ENCODE measurements around the gene CHSY1.
A peak's percentile ranks its signal among the peaks of the same experiment; 100 is the strongest.
"Not testable (repeated sequence)": the region's sequence is repeated elsewhere in the genome, so short reads cannot be mapped to it uniquely, and the experiment has no call there.

CHSY1 gene

DNA sequence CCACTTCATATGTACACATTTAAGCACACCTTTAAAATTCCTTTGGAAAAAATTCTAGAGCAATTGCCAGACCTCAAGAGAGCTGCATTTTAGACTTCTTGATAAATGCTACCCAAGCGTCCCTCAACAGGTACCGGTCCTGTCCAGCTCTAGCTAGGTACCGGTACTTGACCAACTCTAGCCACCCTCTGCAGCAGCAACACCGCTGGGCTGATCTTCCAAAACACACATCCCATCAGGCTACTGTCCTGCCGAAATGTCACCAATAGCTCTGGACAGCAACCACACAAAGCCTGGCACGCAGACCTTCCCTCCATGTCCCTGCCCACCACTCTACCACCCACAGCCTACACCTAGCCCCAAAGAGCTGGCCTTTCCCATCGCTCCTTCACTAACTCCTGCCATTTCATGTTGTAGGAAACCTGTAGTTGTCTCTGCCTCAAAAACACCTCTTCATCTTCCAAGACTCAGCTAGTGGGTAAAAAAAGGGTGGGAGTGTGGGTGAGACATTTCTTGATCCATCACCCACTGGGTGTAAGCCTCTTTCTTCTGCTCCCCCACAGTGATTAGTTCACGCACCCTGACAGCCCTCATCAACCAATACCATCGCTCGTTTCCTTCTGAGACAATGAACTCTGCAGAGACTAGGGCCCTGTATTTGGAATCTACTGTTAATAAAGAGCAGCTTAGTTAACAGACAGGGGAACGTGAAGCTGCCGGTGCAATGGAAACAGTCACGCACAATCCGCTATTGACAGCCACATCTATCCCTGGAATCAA is 6.8 kb downstream of the CHSY1 start:
- DNase-seq = no peak

DNA sequence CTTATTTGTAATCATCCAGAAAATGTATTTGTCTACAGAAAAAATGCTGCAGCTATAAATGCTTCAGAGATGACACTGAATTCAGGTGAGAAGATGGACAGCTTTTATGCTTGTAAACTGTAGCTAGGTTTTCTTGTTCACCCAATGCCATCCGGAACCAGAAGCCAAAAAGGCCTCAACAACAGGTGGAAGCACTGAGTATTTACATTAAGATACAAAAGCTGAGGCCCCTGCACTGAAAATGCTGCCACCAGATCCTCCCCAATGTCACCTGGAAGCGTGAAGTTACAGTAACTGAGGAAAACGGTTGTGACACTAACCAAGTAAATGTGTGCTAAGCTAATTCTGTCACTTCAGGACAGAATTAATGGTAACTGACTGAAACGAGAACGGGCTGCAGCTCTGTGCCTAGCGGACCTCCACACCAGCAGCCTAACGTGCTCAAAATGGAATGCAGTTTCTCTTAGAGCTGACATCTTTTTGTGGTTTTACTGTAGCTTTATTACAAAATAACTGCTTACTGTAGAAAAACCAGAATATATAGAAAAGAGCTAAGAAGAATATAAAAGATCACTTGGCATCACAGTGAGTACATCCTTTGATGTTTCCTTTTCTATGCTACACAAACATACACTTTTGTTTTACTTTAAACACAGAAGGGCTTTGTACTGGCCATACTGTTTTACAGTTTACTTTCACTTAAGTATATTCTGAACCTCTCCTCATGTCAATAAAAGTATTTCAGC is 7.6 kb downstream of the CHSY1 start:
- no peak for DNase-seq

DNA sequence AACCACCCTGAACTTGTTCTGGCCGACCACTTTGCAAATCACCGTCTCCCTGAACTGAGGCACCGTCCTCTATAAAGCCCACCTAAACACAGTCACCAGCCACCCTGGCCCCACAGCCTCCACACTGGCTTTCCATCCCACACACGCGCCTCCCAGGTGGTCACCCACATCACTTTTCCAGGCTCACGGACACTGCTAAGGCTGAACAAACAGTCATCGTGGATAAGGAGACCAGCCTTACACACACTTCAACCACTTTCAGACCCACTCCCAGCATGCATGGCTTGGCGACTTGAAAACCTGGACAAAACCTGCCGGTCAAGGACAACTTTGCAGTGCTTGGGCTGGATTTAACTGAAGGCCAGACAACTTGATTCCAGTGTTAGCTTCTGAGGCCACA is 8.4 kb downstream of the CHSY1 start:
- no peak for DNase-seq

DNA sequence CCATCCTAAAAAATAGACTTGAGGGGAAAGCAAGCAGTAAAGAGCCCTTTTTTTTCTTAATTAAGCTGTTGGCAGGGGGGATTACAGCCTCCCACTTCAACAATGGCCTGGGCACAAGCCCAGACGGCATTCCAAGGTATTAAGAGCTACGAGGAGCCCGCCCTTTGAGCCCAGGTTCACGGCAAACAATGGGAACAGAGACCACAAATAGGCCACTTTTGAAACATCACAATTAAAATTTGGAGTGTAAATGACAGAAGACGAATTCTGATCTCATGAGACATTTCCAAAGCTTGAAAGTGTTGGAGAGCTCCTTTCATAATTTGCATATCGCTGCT is 8.9 kb downstream of the CHSY1 start:
- no peak for DNase-seq

DNA sequence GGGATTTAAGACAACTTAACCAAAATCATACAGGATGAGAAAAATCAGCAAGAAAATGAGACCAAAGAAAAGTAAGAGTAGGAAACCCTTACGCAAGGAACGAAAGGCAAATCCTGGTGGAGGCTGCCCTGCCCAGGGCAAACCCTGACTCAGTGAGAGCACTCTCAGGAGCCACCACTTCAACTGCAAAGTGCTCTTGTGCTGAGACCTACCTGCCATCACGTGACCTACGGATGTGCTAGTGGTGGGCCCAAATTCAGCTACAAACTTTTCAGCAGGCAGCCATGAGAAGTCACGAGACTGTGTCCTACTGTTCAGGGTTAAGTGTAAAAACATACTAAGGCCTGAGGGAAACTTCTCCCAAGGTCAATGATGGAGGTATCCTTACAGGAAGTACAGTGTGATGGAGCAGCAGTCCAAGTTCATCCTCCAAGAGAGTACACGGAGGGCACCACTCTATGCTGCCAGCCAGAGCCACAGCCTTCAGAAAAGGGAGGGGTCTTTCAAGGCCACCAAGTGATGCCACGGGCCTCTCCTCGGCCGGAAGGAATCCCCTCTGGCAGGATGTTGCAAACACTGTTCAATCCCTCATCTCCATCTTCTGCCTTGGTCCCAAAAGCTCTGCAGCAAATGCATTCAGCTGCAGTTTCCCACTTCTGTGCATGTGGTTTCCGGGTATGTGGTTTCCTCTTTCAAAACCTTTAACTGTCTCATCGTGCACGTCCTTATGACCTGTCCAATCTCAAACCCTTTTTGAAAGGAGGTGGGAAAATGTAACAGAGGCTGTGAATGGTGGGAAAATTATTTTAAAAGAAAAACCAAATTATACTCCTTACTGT is 9.5 kb downstream of the CHSY1 start:
- DNase-seq = peak; percentile 15 to 70 (median 58)

DNA sequence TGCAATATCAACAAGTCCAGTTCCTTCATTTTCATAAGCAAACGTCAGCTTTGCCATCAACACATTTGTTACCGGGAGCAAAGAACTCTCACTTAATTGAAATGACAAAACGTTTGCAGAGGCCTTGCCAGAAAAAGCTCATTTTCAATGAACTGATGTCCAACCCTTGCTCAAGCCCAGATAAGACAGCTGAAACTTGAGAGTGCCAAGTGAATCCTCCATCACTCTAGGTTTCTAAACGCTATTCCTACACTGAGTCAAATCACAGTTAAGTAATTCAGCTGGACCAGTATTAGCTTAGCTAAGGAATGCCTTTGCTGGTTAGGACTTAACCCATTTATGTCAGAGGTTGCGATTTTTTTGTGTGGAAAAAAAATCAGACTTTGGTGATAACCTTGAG is 11.5 kb downstream of the CHSY1 start:
- no peak for DNase-seq

DNA sequence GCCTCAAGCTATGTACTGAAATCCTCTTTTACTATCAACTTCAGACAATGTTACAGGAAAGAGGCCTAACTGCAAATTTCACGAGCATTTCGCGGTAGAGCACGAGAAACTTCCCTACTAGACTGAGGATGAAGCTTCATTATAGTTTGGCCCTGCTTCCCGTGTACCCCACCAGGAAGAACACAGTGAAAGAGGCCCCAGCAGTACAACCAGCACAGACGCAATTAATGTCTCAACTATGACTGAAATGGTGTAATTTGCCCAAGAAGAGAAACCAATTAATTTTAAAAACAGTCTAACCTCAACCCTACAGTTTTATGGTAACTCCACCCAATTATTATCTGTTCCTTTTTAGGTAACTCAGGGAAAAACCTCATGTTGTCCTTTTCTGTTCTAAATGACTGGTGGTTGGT is 12.1 kb downstream of the CHSY1 start:
- DNase-seq = no peak

DNA sequence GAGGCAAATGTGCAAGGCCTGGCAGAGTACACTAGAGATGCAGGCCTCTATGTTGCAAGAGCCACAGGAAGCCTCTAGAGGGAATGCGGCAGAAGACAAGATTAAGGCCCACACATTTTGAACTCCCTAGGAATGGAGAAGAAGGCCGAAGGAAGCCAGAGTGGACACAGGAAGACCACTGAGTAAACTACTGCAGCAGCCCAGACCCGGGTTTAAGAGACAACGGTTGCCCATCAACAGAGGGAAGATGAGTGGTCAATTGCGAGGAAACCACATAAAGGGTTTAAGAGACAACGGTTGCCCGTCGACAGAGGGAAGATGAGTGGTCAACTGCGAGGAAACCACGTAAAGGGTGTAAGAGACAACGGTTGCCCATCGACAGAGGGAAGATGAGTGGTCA is 14.6 kb downstream of the CHSY1 start:
- DNase-seq = no peak

DNA sequence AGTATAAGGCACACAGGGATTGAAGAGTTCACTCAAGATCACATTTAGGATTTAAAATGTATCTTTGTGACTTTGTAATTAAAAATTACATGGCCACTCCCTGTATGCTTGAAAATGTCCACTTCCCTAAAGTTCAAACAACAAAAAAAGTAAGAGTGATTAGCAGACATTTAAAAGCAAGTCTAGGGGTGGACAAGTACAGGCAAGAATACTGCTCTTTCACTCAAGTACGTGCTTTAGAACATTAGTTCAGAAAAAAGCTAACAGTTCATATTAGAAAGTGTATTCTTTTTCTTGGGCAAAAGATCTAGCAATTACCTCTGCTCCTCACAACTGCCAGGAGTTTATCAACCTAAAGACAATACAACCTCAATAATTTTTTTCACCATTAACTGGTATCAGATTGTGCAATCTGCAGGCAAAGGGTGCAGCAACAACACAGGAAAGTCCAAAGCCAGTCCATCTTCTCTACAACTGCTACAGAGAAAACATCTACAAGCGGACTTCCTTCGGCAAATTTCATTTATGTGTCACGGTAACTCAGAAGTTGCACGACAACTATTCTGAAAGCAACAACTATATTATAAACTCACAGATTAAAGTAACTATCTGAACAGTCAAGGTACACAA is 18.1 kb downstream of the CHSY1 start:
- no peak for DNase-seq

DNA sequence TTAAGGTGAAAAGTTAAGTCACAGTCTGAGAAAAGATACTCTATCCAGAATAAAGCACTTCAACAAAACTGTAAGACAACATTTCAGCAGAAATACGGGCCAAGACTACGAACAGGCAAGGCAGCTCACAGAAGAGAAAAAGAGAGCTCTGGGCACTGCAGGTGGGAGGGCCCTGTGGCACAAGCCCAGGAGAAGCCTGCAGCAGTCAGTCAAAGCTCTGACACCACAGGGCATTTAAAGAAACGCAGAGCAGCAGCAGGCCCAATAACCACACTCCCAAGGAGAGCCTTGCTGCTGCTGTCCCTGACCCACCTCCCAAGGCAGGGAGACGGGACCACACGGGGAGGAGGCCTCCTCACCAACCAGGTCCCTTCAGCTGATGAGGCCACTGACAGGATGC is 19.2 kb downstream of the CHSY1 start:
- DNase-seq = no peak

DNA sequence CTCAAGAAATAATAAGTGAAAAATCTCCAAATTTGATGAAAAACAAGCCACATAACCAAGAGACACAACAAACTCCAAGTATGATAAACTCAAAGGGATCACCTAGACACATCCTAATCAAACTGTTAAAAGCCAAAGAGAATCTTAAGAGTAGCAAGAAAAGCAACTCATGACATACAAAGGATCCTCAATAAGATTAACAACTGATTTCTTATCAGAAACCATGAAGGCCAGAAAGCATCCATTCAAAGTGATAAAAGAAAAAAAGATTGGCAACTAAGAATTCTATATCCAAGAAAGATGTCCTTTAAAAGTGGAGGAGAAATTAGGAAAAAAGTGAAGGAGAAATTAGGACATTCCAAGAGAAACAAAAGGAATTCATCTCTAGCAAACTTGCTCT is 23.5 kb downstream of the CHSY1 start:
- no peak for DNase-seq

DNA sequence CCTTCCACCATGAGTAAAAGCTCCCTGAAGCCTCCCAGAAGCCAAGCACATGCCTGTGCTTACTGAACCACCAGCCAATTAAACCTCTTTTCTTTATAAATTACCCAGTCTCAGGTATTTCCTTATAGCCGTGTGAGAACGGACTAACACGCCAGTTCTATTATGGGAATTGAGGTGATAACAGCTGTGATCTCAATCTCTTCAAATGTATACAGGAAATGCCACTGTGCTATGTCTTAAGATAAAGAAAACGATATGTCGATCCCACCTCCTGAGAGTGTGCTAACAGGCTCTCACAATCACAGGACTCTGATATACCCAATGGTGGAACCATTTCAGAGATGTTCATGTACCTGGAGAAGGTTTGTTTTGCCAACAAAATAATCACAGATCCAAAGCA is 26.2 kb downstream of the CHSY1 start:
- DNase-seq = no peak

DNA sequence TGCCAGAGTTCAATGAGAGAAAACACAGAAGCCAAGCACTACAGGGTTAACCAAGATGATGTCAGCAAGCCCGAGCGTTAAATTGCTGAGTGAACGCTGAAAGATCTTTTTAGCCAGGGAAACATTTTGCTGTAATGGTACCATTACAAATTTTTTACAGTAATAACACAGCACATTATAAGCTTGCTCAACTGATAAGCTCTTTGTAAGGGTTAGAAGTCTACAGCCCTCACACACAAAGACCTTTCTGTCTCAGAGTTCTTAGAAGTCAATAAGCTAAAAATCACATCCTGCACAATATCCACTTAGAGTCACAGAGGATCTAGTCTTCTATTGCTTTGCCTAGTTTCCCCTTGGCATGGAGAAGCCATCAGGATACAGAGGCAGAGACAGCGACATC is 29.9 kb downstream of the CHSY1 start:
- DNase-seq = no peak

DNA sequence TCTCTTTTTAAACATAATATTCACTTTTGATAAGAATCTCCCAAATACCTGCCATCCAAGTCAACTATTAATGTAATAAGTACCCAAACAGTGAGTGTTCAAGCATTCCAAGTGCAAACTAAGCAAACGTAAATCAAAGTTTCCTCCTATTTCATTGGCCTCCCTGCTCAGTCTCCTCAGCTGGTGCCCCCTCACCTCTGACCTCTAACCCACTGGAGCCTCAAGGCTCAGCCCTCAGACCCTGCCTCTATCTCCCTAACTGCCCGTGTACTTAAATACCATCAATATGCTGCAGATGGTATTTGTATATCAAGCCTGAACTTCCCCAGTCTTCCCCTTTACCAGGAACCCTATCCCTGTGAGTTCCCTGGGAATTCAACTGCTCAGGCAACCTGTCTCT is 31.8 kb downstream of the CHSY1 start:
- no peak for DNase-seq

DNA sequence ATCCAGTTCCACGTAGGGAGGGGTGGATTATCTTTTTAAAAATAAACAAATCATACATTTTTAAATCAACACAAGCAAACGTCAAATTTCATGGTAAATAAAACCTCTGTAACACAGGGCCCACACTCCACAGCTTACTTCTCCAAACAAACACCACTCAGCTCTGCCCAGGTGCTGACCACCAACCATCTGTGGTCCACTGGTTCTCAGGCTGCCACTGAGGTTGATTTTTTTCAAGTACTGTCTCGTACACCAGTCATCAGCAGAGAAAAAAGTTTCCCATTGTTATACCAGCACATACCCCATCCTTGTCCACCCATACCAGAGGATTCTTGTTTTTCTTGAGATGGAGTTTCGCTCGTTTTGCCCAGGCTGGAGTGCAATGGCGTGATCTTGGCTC is 32.4 kb downstream of the CHSY1 start:
- DNase-seq = no peak

DNA sequence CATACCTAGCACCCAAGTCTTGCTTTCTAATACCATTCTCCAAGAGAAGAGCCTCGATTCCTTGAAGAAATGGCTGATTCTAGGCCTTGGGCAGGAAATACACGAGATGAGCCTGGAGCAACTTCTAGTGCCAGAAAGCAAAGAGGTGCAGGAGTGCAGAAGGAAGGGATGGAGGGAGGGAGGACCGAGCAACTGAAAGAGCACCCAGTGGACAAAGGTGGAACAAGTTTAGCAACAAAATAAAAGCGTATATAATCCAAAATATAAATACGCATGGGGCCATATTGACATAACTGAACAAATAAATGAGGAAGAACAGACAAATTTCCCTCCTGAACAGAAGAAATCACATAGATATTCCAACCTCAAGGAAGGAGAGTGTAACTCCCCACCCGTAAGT is 34.4 kb downstream of the CHSY1 start:
- no peak for DNase-seq

DNA sequence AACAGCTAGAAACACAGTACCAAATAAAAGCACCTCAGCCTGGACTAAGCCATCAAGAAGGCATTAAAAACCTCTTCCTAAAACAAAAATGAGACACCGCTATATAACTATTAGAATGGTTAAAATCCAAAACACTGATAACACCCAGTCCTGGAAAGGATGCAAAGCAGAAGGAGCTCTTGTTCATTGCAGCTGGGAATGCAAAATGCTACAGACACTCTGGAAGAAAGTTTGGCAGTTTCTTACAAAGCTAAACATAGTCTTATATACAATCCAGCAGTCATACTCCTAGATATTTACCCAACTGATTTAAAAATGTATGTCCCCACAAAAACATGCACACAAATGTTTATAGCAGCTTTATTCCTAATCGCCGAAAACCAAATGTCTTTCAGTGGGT is 35.7 kb downstream of the CHSY1 start:
- DNase-seq = no peak

DNA sequence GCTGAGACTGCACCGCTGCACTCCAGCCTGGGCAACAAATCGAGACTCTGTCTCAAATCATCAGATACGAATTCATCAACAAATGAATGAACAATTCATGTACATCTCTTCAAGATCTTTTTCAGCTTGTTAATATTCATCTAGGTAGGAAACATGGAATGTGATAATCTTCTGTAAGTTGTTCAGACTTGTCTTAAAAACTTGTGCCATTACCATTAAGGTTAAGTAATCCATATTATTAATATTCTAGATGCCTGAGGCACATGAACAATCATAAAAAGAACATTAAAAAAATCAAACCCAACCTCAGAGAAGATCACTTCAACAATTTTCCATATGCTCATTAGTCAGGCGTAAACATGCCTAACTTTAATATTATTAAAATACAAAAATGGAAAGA is 36.2 kb downstream of the CHSY1 start:
- no peak for DNase-seq

DNA sequence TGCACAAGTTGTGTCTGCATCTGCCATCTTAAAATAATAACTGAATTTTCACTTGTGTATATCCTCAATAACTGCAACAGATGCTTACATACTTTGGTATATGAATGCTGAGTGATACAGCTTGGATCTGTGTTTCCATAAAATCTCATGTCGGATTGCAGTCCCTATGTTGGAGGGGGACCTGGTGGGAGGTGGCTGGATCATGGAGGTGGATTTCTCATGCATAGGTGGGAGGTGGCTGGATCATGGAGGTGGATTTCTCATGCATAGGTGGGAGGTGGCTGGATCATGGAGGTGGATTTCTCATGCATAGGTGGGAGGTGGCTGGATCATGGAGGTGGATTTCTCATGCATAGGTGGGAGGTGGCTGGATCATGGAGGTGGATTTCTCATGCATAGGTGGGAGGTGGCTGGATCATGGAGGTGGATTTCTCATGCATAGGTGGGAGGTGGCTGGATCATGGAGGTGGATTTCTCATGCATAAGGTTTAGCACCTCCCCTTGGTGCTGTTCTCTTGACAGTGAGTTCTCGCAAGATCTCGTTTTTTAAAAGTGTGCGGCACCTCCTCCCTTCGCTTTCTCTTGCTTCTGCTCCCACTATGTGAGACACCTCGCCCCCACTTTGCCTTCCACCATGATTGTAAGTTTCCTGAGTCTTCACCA is 37.3 kb downstream of the CHSY1 start:
- DNase-seq = not testable (repeated sequence)

DNA sequence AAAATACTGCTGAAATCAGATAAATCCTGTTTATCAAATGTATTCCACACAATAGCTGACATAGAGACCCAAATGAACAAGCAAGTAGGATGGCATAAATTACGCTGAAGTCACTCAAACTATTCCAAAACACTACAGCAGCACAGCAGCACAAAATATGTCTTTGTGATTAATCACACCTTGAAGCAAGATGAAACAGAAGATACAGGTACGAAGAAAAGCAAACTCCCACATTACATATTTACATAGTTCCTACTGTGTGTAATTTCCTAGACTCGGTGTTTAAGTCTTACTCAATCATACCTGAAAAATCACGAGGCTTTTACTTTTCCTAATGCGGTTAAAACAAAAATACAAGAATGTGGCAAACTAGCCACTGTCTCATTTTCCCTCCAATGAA is 38.3 kb downstream of the CHSY1 start:
- no peak for DNase-seq

DNA sequence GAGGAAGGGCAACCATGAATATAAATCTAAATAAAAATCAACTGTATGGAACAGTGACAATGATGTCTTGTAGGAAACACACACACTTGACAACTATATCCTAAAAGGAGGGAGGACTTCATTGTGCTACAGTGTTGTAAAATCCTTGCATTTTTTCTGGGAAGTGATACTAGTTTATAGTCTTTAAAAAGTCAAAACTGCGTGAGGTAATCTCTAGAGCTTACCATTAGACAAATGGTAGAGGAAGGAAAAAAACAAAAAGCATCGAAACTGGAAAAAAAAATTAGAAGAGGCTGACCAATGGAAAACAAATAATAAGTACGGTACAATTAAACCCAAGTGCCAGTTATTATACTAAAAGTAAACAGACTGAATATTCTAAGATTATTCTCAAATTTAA is 38.7 kb downstream of the CHSY1 start:
- DNase-seq = no peak

DNA sequence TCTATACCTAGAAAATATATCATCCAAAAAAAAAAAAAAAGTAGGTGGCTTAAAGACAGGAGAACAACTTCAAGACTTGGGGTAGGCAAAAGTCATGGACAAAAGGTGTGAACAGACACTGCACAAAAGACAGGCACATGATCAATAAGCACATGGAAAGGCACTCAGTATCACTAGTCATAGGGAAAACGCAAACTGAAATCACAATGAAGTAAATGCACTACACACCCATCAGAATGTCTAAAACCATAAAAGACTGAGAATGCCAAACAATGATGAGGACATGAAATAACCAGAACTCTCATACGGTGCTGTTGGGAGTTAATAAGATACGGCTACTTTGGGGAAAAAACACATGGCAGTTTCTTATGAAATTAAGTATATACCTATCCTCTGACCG is 40.0 kb downstream of the CHSY1 start:
- no peak for DNase-seq

DNA sequence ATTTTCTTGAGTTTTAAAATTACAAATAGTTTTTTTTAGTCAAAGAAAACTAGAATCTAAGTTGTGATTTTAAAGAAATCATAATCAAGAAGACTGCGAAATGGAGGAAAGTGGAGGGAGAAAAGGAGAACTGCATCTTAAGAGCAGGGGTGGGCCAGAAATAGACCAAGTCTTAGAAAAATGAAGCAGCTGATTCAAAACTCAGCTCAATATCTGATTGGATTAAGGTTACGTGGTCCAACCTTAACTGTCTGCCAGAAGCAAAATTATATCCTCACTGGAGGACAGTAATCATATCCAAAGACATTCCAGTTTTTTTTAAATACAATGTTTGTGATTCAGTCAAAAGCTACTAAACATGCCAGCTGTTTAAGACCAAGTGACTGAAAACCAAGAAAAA is 41.4 kb downstream of the CHSY1 start:
- no peak for DNase-seq

Data from stimulated activated naive CD4-positive, alpha-beta T cell (primary cell).